GM18907 (cell line): ENCODE data around the gene AQP12A.

ENCODE experiments used
- ATAC-seq: cut with Tn5 transposase; IDR thresholded peaks from one replicate; pipeline ENCODE4 v1.9.1; 2021; ENCODE audit warnings: mild to moderate bottlenecking, moderate library complexity; ENCODE audit not compliant: unreplicated experiment

Gene AQP12A

DNA sequence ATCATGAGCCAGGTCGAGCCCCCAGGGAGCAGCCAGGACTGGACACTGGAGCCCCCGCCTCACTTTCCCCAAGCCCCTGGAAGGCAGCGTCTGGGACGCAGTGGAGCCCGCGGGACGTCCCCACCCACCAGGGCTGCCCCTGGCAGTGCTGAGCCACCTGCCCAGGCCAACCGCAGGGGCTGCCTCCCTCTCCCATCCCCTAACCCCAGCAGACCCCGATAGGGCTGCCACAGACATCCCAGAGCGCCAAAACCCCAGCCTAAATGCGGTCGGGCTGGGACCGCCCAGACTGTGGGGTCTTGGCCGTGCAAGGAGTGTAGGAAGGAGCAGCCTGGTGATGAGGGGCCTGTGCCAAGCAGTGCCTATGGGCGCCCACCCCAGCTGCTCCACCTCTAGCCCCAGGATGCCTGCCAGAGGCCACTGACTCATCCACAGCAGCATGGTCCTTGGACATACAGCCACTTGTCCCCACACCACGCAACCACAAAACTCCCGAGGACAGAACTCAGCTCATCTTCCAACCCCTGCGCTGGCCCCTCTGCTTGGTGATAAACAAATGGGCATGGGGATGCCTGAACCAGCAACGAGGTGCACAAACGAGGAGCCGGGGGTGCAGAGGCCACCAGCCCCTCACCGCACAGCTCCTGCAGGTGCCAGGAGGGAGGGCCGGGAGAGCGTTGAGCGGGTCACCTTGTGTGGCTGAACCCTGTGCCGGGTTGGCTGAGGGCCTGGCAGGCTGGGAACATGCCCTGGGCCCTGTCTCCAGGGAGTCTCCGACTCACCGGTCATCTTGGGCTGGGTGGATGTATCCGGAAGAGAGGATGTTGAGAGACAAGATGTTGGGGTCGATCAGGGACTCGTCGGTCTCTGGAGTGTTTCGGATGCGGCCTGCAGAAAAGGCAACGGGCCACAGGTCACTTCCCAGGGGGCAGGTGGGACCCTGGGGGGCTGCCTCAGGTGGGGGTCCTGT is 44.9 kb downstream of the AQP12A start:
- ATAC-seq, result no peak

DNA sequence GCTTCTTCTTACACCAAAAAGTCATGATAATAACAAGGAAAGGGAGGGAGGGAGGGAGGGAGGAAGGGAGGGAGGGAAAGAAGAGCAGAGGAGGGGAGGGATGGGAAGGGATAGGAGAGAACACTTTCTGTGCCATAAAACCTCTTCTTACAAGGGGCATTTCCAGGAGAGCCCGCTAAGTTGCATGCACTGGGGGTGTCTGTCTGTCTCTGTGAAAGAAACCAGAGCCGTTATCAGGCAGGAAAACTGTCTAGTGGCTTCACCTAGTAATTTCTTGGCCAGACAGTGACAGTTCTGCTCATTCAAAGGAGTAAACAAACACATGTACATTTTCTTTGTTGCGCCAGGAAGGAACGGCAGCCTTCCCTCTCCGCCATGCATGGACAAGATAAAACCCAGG is 45.8 kb downstream of the AQP12A start:
- ATAC-seq, result no peak

DNA sequence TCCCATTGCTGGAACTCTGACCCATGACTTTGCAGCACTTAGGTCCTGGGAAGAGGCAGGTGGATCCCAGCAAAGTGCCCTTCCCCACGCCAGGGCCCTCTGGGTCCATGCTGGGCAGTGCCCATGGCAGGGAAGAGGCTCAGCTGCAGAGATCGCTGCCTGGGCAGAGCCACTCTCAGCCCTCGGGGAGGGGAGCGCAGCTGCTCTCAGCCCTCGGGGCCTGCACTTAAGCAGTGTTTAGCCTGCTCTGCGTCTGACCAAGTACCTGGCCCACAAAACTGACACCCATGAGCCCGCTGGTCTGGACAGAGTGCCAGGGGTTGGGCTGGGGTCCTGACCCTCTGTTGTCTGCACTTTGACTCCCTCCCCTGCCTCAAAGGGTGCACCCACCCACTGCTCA is 46.3 kb downstream of the AQP12A start:
- ATAC-seq, result no peak

DNA sequence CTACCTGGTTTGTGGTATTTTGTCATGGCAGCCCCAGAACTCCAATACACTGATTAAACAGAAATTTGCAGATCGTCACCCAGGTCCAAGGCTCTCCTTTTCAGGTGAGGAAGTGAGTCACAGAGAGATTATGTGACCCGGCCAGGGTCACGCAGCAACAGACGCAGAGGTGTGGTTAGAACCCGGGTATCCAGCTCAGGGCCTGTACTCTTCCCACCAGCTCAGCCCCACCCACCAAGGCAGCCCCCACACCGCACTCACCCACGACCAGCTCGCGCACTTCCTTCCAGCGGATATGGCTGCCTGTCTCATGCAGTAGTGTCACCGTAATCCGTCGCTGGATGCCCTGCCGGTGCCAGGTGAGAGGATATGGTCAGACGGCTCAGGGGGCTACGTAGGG is 48.1 kb downstream of the AQP12A start:
- ATAC-seq, result no peak

DNA sequence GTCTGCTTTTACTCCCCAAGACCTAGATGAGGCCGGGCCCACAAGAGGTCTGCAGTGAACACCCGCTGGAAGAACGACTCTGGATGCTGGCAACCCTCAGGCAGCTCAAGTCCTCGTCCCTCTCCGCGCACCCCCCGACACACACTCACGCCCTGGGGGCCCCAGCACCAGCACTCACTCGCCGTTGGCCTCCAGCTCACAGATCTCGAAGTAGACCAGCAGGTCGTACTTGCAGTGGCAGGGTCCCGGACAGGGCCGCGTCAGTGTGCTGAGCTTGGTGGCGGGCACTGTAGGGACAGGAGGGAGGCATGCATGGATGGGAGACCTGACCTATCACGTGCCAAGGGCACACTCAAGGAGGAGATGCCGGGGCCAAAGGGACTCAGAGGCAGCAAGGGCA is 49.4 kb downstream of the AQP12A start:
- ATAC-seq, result no peak

DNA sequence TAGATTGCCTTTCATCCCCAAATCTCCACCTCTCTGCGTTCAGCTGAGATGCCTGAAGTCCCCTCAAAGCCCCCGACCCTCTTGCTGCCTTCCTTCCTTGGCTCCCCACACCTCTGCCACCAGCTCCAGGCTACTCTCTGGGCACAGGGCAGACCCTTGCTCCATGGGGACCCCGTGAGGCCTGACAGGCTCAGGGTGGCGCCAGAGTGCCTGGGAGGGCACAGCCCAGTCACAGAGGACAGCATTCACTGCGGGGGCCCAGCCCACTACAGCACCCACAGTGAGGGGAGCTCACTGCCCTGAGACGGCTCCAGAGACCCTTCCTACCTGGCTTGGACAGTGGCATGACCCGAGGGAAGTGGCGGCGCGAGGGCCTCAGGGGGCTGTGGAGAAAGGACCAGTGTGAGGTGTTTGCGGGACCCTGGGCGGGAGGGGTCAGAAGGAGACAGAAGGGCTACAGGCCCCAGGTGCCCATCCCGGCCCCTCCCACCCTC is 51.0 kb downstream of the AQP12A start:
- no peak for ATAC-seq

DNA sequence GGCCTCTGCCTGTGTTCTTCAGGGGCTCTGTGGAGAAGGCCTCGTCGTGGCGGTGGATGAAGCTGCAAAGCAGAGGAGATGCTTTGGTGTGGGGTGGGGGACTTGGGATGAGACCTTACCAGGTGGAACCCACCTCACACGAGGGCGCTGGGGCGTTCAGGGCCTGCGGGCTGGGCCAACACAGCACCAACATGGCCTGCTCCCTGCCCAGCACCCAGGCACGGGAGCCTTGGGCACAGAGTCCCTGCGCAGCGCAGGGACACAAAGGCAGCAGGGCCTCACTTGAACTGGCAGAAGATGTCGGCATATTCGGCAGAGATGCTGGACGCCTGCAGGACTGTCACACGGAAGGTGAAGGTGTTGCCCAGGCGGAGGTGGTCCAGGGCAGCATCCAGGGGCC is 53.8 kb downstream of the AQP12A start:
- ATAC-seq, result no peak

DNA sequence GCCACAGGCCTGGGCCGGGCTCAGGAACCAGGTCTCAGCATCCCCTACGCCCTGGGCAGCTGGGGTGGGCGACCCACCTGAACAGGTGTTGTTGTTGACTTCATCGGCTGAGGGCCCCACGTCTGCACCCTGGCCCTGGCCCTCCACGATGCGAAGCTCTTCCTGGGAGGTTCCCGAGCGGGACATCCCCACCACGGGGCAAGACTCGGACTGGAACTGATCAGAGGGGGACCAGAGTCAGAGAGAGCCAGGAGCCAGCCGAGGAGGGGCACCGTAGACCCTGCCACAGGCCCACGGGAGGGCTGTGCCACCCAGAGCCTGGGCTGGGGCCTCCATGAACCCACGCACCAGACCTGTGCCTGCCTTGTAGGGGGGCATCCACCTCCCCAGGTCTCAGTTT is 54.3 kb downstream of the AQP12A start:
- ATAC-seq, result no peak

DNA sequence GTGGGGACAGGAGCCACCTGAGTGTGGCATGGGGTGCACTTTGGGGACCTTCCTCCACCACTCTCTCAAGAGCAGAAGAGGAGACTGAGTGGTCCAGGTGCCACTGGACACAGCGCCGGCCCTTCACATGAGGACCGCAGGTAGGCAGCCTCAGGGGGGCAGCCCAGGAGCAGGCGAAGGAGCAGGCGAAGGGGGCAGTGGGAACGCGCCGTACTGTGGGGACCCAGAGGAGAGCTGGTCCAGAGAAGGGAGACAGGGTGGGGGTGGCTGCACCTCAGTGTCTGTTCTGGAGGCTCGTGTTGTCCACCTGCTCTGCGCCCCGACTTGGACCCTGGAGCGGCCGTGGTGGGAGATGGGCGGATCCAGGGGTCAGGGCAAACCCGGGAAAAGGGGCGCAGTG is 55.0 kb downstream of the AQP12A start:
- no peak for ATAC-seq

DNA sequence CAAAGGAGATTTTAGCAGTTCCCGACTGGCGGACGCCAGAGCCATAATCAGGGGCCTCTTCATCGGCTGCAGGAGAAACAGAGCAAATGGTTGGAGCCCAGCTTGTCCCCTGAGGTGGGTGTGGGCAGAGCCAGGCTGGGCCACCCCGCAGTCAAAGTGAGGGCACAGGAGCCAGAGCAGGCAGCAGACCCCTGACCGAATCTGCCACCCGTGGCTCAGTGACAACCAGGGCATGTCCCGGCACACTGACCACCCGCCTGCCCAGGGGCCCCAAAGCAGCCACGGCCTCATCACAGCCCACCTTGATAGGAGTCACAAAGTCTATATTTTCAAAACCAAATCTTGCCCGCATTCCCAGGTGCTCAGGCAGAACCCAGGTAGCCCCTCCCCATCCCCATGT is 55.6 kb downstream of the AQP12A start:
- ATAC-seq, result no peak
